GM23338 (cell line): Measurements from ENCODE around the gene DMD. TPM values are rescaled to one million over a fixed set of nuclear protein-coding genes. Genes with fewer than 3 reads are reported as not detected.

ENCODE experiments used
- ATAC-seq: fragments of 200-7000 bp; cut with Tn5 transposase; 3 replicates; pipeline ENCODE4 v1.9.1; 2020
- DNase-seq: peaks from one replicate; pipeline ENCODE4 v3.0.0-alpha.2; 2015; ENCODE audit warnings: low spot score
- H2AFZ ChIP-seq: fragments of 200-600 bp; sonication (generic); 2 replicates; pipeline ENCODE4 v1.8.0; 2016; ENCODE audit warnings: antibody characterized with exemption, mild to moderate bottlenecking, moderate library complexity
- H3F3A ChIP-seq: fragments of 200-600 bp; sonication (generic); replicated peaks from 2 replicates; pipeline ENCODE4 v1.8.0; 2017; ENCODE audit warnings: antibody characterized with exemption, mixed run types, low read depth
- H3K27ac ChIP-seq: fragments of 200-600 bp; sonication (generic); 2 replicates; pipeline ENCODE4 v1.6.1; 2016; ENCODE audit warnings: low read depth
- H3K27me3 ChIP-seq: fragments of 200-600 bp; sonication (generic); 2 replicates; pipeline ENCODE4 v1.8.0; 2016; ENCODE audit warnings: mild to moderate bottlenecking, mixed run types, moderate library complexity; ENCODE audit not compliant: insufficient read depth
- H3K36me3 ChIP-seq: fragments of 200-600 bp; sonication (generic); 2 replicates; pipeline ENCODE4 v1.8.0; 2016; ENCODE audit warnings: mild to moderate bottlenecking; ENCODE audit not compliant: insufficient read depth
- H3K4me1 ChIP-seq: fragments of 200-600 bp; sonication (generic); 2 replicates; pipeline ENCODE4 v1.8.0; 2016; ENCODE audit warnings: mild to moderate bottlenecking, moderate library complexity; ENCODE audit not compliant: insufficient read depth
- H3K4me2 ChIP-seq: fragments of 200-600 bp; sonication (generic); 2 replicates; pipeline ENCODE4 v1.7.1; 2017; ENCODE audit warnings: mixed run types
- H3K4me3 ChIP-seq: fragments of 200-600 bp; sonication (generic); 2 replicates; pipeline ENCODE4 v1.6.1; 2016; ENCODE audit warnings: mixed run types
- H3K79me2 ChIP-seq: fragments of 200-600 bp; sonication (generic); replicated peaks from 2 replicates; pipeline ENCODE4 v1.8.0; 2017; ENCODE audit warnings: mild to moderate bottlenecking; ENCODE audit not compliant: insufficient read depth
- H3K9me2 ChIP-seq: fragments of 200-600 bp; sonication (generic); 2 replicates; pipeline ENCODE4 v1.8.0; 2017; ENCODE audit not compliant: insufficient read depth
- H4K20me1 ChIP-seq: fragments of 200-600 bp; sonication (generic); replicated peaks from 2 replicates; pipeline ENCODE4 v1.8.0; 2017; ENCODE audit warnings: mild to moderate bottlenecking; ENCODE audit not compliant: insufficient read depth
- H3K27ac Mint-ChIP-seq: 2 replicates; pipeline ENCODE4 v1.8.0; 2020; ENCODE audit warnings: inconsistent platforms, mild to moderate bottlenecking, moderate library complexity, mixed read lengths
- H3K27me3 Mint-ChIP-seq: 3 replicates; pipeline ENCODE4 v1.8.0; 2022; ENCODE audit warnings: low read depth, mild to moderate bottlenecking, moderate library complexity, mixed read lengths, inconsistent platforms; ENCODE audit not compliant: insufficient read depth, poor library complexity
- H3K36me3 Mint-ChIP-seq: 3 replicates; pipeline ENCODE4 v1.8.0; 2021; ENCODE audit warnings: low read depth, mild to moderate bottlenecking, inconsistent platforms, moderate library complexity, mixed read lengths
- H3K4me1 Mint-ChIP-seq: 3 replicates; pipeline ENCODE4 v1.8.0; 2020; ENCODE audit warnings: mild to moderate bottlenecking, inconsistent platforms, mixed read lengths
- H3K4me3 Mint-ChIP-seq: 3 replicates; pipeline ENCODE4 v1.8.0; 2021; ENCODE audit warnings: moderate library complexity, mild to moderate bottlenecking, inconsistent platforms, mixed read lengths
- H3K9me3 Mint-ChIP-seq: 3 replicates; pipeline ENCODE4 v1.8.0; 2020; ENCODE audit warnings: moderate library complexity, mild to moderate bottlenecking, inconsistent platforms, mixed read lengths
- CREB1 ChIP-seq: fragments of 250-450 bp; sonication (Bioruptor Pico); IDR thresholded peaks from 2 replicates; pipeline ENCODE4 v1.5.0; 2020; ENCODE audit warnings: low read depth, mild to moderate bottlenecking, moderate library complexity
- EZH2 ChIP-seq: fragments of 200-600 bp; sonication (generic); IDR thresholded peaks from one replicate; pipeline ENCODE4 v1.8.0; 2017; ENCODE audit warnings: antibody characterized with exemption, mild to moderate bottlenecking, low read depth; ENCODE audit not compliant: unreplicated experiment
- EZH2phosphoT487 ChIP-seq: fragments of 200-600 bp; sonication (generic); IDR thresholded peaks from one replicate; pipeline ENCODE4 v1.8.1; 2018; ENCODE audit warnings: antibody characterized with exemption; ENCODE audit not compliant: unreplicated experiment
- JUNB ChIP-seq: IDR thresholded peaks from one replicate; pipeline ENCODE4 v1.6.1; 2016; ENCODE audit warnings: antibody characterized with exemption; ENCODE audit not compliant: unreplicated experiment
- NANOG ChIP-seq: IDR thresholded peaks from 2 replicates; pipeline ENCODE4 v1.6.1; 2016; ENCODE audit warnings: antibody characterized with exemption, borderline replicate concordance
- POLR2AphosphoS5 ChIP-seq: IDR thresholded peaks from 2 replicates; pipeline ENCODE4 v1.6.1; 2016; ENCODE audit warnings: antibody characterized with exemption, low read depth
- STAT1 ChIP-seq: IDR thresholded peaks from one replicate; pipeline ENCODE4 v1.6.1; 2016; ENCODE audit warnings: antibody characterized with exemption; ENCODE audit not compliant: unreplicated experiment
- ZNF114 ChIP-seq: fragments of 250-450 bp; sonication (Bioruptor Pico); IDR thresholded peaks from 2 replicates; pipeline ENCODE4 v1.5.0; 2020; ENCODE audit warnings: mild to moderate bottlenecking, moderate library complexity
- ZNF331 ChIP-seq: fragments of 250-450 bp; sonication (Bioruptor Pico); IDR thresholded peaks from 2 replicates; pipeline ENCODE4 v1.5.0; 2020; ENCODE audit warnings: low read depth, mild to moderate bottlenecking, moderate library complexity
- polyA plus RNA-seq: library from polyadenylated mRNA; unstranded; fragments of >200 nt; fragmentation: Nextera tagmentation; extraction: Ambion mirVana; gene quantifications from 2 replicates; pipeline ENCODE4 v1.2.1, GENCODE V29; 2016
- total RNA-seq: library from RNA; depleted of rRNA; stranded (reverse); fragments of >200 nt; shearing (Covaris generic); gene quantifications from 2 replicates; pipeline ENCODE4 v1.2.3, GENCODE V29; 2014
- TF ChIP-seq, protein P1 (sequence below): IDR thresholded peaks from one replicate; pipeline ENCODE4 v1.6.1; 2018; ENCODE audit warnings: antibody characterized with exemption; ENCODE audit not compliant: unreplicated experiment
- TF ChIP-seq, protein P2 (sequence below): IDR thresholded peaks from 2 replicates; pipeline ENCODE4 v1.6.1; 2016; ENCODE audit warnings: antibody characterized with exemption
- TF ChIP-seq, protein P3 (sequence below), 2 experiments: fragments of 200-600 bp in 1 of 2; sonication (generic) in 1 of 2; conservative IDR thresholded peaks; 2 replicates each; pipeline versions ENCODE4 v1.5.1 to v1.6.1; 2016 to 2017; ENCODE audit warnings: antibody characterized with exemption in 2 of 2, low read depth in 2 of 2, mild to moderate bottlenecking in 2 of 2, moderate library complexity in 1 of 2

DMD gene
- total and polyA plus RNA-seq, 2 experiments from 2014 or later, result 4.5 to 7.6 TPM

DNA sequence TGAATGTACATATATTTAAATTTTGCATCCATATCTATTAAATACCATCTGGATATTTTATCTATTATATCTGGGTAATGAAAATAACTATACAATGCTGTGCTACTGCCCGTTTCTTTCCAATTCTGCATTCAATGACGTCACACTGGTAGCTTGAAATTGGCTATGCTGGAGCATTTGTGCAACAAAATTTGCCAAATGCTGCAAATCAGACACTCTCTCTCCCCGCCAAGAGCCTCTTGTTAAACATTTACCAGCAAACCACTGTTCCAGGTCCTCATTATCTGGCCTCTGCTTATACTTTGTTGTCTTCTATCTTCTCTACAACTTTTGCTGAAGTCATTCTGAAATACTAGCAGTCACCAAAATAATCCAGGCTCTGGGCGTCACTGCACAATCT lies 1201.1 kb downstream of the DMD start:
- no peaks in the 10 kb centered on the region for H3K4me1 Mint-ChIP-seq
- Histone ChIP-seq H3F3A (no peaks in the 10 kb centered on the region), H3K79me2 (no peaks in the 10 kb centered on the region), H3K4me3 (no peak overlapping the region), H4K20me1 (no peaks in the 10 kb centered on the region), H3K36me3 (no peaks in the 10 kb centered on the region), H3K4me2 (no peak overlapping the region), H2AFZ (no peak overlapping the region), H3K9me2 (no peaks in the 10 kb centered on the region), H3K4me1 (no peaks in the 10 kb centered on the region), H3K27ac (no peak overlapping the region), H3K27me3 (no peaks in the 10 kb centered on the region)
- H3K36me3 Mint-ChIP-seq, result no peaks in the 10 kb centered on the region
- no peaks in the 10 kb centered on the region for H3K9me3 Mint-ChIP-seq
- no peak for TF ChIP-seq NANOG
- no peak for TF ChIP-seq CREB1 (CRISPR knock-in tag)
- no peak for TF ChIP-seq EZH2phosphoT487
- no peak for TF ChIP-seq EZH2
- TF ChIP-seq, protein P1, sequence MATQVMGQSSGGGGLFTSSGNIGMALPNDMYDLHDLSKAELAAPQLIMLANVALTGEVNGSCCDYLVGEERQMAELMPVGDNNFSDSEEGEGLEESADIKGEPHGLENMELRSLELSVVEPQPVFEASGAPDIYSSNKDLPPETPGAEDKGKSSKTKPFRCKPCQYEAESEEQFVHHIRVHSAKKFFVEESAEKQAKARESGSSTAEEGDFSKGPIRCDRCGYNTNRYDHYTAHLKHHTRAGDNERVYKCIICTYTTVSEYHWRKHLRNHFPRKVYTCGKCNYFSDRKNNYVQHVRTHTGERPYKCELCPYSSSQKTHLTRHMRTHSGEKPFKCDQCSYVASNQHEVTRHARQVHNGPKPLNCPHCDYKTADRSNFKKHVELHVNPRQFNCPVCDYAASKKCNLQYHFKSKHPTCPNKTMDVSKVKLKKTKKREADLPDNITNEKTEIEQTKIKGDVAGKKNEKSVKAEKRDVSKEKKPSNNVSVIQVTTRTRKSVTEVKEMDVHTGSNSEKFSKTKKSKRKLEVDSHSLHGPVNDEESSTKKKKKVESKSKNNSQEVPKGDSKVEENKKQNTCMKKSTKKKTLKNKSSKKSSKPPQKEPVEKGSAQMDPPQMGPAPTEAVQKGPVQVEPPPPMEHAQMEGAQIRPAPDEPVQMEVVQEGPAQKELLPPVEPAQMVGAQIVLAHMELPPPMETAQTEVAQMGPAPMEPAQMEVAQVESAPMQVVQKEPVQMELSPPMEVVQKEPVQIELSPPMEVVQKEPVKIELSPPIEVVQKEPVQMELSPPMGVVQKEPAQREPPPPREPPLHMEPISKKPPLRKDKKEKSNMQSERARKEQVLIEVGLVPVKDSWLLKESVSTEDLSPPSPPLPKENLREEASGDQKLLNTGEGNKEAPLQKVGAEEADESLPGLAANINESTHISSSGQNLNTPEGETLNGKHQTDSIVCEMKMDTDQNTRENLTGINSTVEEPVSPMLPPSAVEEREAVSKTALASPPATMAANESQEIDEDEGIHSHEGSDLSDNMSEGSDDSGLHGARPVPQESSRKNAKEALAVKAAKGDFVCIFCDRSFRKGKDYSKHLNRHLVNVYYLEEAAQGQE, result no peak
- TF ChIP-seq POLR2AphosphoS5, result no peak
- TF ChIP-seq ZNF331 (CRISPR knock-in tag), result no peak
- TF ChIP-seq, protein P2, sequence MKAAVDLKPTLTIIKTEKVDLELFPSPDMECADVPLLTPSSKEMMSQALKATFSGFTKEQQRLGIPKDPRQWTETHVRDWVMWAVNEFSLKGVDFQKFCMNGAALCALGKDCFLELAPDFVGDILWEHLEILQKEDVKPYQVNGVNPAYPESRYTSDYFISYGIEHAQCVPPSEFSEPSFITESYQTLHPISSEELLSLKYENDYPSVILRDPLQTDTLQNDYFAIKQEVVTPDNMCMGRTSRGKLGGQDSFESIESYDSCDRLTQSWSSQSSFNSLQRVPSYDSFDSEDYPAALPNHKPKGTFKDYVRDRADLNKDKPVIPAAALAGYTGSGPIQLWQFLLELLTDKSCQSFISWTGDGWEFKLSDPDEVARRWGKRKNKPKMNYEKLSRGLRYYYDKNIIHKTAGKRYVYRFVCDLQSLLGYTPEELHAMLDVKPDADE, result no peak
- TF ChIP-seq, protein P3, sequence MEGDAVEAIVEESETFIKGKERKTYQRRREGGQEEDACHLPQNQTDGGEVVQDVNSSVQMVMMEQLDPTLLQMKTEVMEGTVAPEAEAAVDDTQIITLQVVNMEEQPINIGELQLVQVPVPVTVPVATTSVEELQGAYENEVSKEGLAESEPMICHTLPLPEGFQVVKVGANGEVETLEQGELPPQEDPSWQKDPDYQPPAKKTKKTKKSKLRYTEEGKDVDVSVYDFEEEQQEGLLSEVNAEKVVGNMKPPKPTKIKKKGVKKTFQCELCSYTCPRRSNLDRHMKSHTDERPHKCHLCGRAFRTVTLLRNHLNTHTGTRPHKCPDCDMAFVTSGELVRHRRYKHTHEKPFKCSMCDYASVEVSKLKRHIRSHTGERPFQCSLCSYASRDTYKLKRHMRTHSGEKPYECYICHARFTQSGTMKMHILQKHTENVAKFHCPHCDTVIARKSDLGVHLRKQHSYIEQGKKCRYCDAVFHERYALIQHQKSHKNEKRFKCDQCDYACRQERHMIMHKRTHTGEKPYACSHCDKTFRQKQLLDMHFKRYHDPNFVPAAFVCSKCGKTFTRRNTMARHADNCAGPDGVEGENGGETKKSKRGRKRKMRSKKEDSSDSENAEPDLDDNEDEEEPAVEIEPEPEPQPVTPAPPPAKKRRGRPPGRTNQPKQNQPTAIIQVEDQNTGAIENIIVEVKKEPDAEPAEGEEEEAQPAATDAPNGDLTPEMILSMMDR (conservative IDR thresholded peaks at IDR 0.05; ENCODE audit: low read depth in 2 of 2), result no peak
- TF ChIP-seq STAT1, result no peak
- no peak for TF ChIP-seq JUNB
- TF ChIP-seq ZNF114 (CRISPR knock-in tag), result no peak
- no peaks in the 10 kb centered on the region for H3K27me3 Mint-ChIP-seq
- DNase-seq (no peak), ATAC-seq (no peak)
- H3K27ac Mint-ChIP-seq, result no peak overlapping the region
- no peak overlapping the region for H3K4me3 Mint-ChIP-seq
